Psoas muscle (tissue), 8 donors: Measurements from ENCODE around the gene SUFU. TPM values are rescaled to one million over a fixed set of nuclear protein-coding genes. Genes with fewer than 3 reads are reported as not detected.
A peak's percentile ranks its signal among the peaks of the same experiment; 100 is the strongest.

ENCODE experiments used
- ATAC-seq, 4 donors: fragments of 200-7000 bp; cut with Tn5 transposase; one replicate each; pipeline ENCODE4 v1.9.1; 2020; ENCODE audit warnings: moderate library complexity in 3 of 4, mild to moderate bottlenecking in 2 of 4
- DNase-seq, 2 donors: peaks; one replicate each; pipeline ENCODE4 v3.0.0-alpha.2; 2020
- H3K27ac ChIP-seq: fragments of 200-600 bp; one replicate; pipeline ENCODE4 v1.8.0; 2022
- H3K27me3 ChIP-seq, 3 donors: fragments of 200-600 bp in 1 of 3; one replicate each; pipeline versions ENCODE4 v1.6.1 to v1.8.0; 2013 to 2022; ENCODE audit warnings: low read length in 2 of 3, mild to moderate bottlenecking in 2 of 3, moderate library complexity in 1 of 3; ENCODE audit not compliant: insufficient read depth in 3 of 3
- H3K36me3 ChIP-seq, 2 donors: fragments of 200-600 bp in 1 of 2; one replicate each; pipeline versions ENCODE4 v1.6.1 to v1.8.0; 2013 to 2022; ENCODE audit warnings: low read depth in 1 of 2, mild to moderate bottlenecking in 1 of 2, moderate library complexity in 1 of 2; ENCODE audit not compliant: insufficient read depth in 1 of 2
- H3K4me1 ChIP-seq: fragments of 200-600 bp; one replicate; pipeline ENCODE4 v1.8.0; 2022
- H3K4me3 ChIP-seq: fragments of 200-600 bp; one replicate; pipeline ENCODE4 v1.8.0; 2022; ENCODE audit warnings: mild to moderate bottlenecking
- H3K9me3 ChIP-seq: fragments of 200-600 bp; one replicate; pipeline ENCODE4 v1.8.0; 2022
- CTCF ChIP-seq: fragments of 200-600 bp; IDR thresholded peaks from one replicate; pipeline ENCODE4 v1.8.0; 2022; ENCODE audit warnings: antibody characterized with exemption
- WGBS, 3 donors: extraction: QIAGEN DNeasy Blood & Tissue Kit; methylation state at CpG; one replicate each; pipeline versions ENCODE4 v1.1.6 to v1.1.7; 2013; 5-methylcytosine and 5-hydroxymethylcytosine counted together
- intact Hi-C, 2 donors: fragments of 100-400 bp; cut with DNase I; formaldehyde crosslinking; loops; one replicate each; pipeline versions ENCODE4 v1.11.0 to v1.14.2; 2022
- polyA plus RNA-seq, 3 donors: library from polyadenylated mRNA; stranded (reverse); fragments of 200-250 nt; gene quantifications; one replicate each; pipeline ENCODE4 v1.2.3, GENCODE V29; 2013
- total RNA-seq, 4 donors: library from RNA; stranded (reverse); fragmentation: NEBNext Ultra II Directional in 2 of 4; extraction: Animal tissue kit (Norgen Biotek cat#: 25700) in 2 of 4; gene quantifications; one replicate each; pipeline versions ENCODE4 v1.2.1 to v1.2.4, GENCODE V29; 2021 to 2023
- donor health status: healthy with polysubstance abuse.
- donor health status: DM: no; HTN: no; CAD: no; lungs with moderate emphysema.
- donor health status: Bipolar disorder and iron deficiency.
- donor health status: healthy.
- donor health status: DM: yes; HTN: yes; CAD: no.
- donor health status: DM: no; HTN: no; CAD: no.
- donor health status: DM: no; HTN: no; CAD: no.
- donor health status: DM: yes; HTN: yes; CAD: no.

The SUFU gene
- total and polyA plus RNA-seq, 7 donors: 2.1 to 6.8 (median 5.1) TPM

DNA sequence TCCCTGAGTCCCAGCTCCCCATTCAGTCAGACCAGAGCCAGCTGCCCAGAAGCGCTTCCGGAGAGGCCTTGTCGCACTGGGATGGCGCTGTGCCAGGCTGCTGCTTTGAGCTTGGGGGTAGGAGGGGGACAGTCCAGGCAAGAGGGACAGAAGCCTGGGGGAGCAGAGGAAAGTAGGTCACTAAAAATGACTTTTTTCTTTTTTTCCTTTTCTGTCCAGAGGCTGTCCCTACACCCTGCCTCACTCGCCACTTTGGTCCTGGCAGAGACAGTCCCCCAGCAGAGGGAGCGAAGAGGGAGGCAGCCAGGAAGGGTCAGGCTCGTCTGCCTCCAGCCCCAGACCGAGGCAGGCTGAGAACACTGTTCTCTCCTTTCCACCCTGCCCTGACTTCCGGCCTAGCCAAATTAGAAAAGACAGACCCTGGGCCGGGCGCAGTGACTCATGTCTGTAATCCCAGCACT is 124.7 kb downstream of the SUFU start:
- no peaks in the 10 kb centered on the region for H3K36me3 ChIP-seq
- no peak overlapping the region for H3K4me3 ChIP-seq
- peak; percentile 70 to 85 for DNase-seq
- TF ChIP-seq CTCF: no peak
- no peaks in the 10 kb centered on the region for H3K27me3 ChIP-seq
- intact Hi-C loops: no loop called here
- WGBS, 3 donors: 24 to 44% (median 30%) methylated on average over 11 of the region's 11 CpGs
- peaks cover 60% of the 10 kb centered on the region for H3K4me1 ChIP-seq
- H3K27ac ChIP-seq: peak overlapping the region; percentile 81
- H3K9me3 ChIP-seq: no peaks in the 10 kb centered on the region
- peak; percentile 36 to 64 (median 48) for ATAC-seq

GRCh38 chr10:102629661-102630614 is 126.2 kb downstream of the SUFU start:
- H3K27me3 ChIP-seq: no peaks in the 10 kb centered on the region
- H3K9me3 ChIP-seq: no peaks in the 10 kb centered on the region
- intact Hi-C loops: no loop called here
- peak overlapping the region; percentile 81 for H3K27ac ChIP-seq
- no peak for TF ChIP-seq CTCF
- peak; percentile 11 to 59 for DNase-seq
- no peaks in the 10 kb centered on the region for H3K36me3 ChIP-seq
- no peak overlapping the region for H3K4me3 ChIP-seq
- peaks cover 66% of the 10 kb centered on the region for H3K4me1 ChIP-seq
- WGBS, 3 donors: 71 to 77% (median 73%) methylated on average over 22 of the region's 22 CpGs
- no peak for ATAC-seq

GRCh38 chr10:102630663-102631062 is 126.9 kb downstream of the SUFU start:
- intact Hi-C loops: no loop called here
- no peaks in the 10 kb centered on the region for H3K27me3 ChIP-seq
- no peaks in the 10 kb centered on the region for H3K9me3 ChIP-seq
- H3K27ac ChIP-seq: no peak overlapping the region
- DNase-seq (peak in 1 of 2 donors; percentile 10), ATAC-seq (no peak)
- no peak for TF ChIP-seq CTCF
- peaks cover 64% of the 10 kb centered on the region for H3K4me1 ChIP-seq
- WGBS, 3 donors: 85 to 88% (median 86%) methylated on average over 6 of the region's 6 CpGs
- H3K4me3 ChIP-seq: no peak overlapping the region
- no peaks in the 10 kb centered on the region for H3K36me3 ChIP-seq

GRCh38 chr10:102631525-102632393 is 128.0 kb downstream of the SUFU start:
- TF ChIP-seq CTCF: no peak

More at GRCh38 chr10:102631525-102632393, 128.0 kb downstream of the SUFU start:
- Histone ChIP-seq H3K36me3 (no peaks in the 10 kb centered on the region), H3K27ac (peak overlapping the region; percentile 85), H3K9me3 (no peaks in the 10 kb centered on the region), H3K4me1 (peaks cover 58% of the 10 kb centered on the region), H3K4me3 (no peak overlapping the region), H3K27me3 (no peaks in the 10 kb centered on the region)
- DNase-seq: peak; percentile 11 to 37
- WGBS, 3 donors: 78 to 85% (median 82%) methylated on average over 10 of the region's 10 CpGs
- no peak for ATAC-seq
- intact Hi-C loops: no loop called here
